Neural cell (in vitro differentiated cells): ENCODE measurements around the gene KLK10. TPM values are rescaled to one million over a fixed set of nuclear protein-coding genes. Genes with fewer than 3 reads are reported as not detected.

Experiments
- H2AFZ ChIP-seq: fragments of 200-600, 300-800 bp; sonication (generic), shearing (Covaris generic); 2 replicates; pipeline ENCODE4 v1.6.0; 2014; ENCODE audit warnings: low read depth, mild to moderate bottlenecking, antibody characterized with exemption, low read length, moderate library complexity
- H3F3A ChIP-seq: fragments of 200-600 bp; shearing (Covaris generic); 2 replicates; pipeline ENCODE4 v1.6.1; 2016; ENCODE audit warnings: mild to moderate bottlenecking, moderate library complexity, mixed read lengths, antibody characterized with exemption, low read length; ENCODE audit not compliant: insufficient read depth, poor library complexity, severe bottlenecking
- H3K27ac ChIP-seq: fragments of 200-600, 300-800 bp; sonication (generic), shearing (Covaris generic); 2 replicates; pipeline ENCODE4 v1.5.1; 2014; ENCODE audit warnings: mild to moderate bottlenecking, low read length, moderate library complexity
- H3K27me3 ChIP-seq: fragments of 300-800, 200-600 bp; sonication (generic), shearing (Covaris generic); 2 replicates; pipeline ENCODE4 v1.6.0; 2014; ENCODE audit warnings: mild to moderate bottlenecking, low read depth, low read length, moderate library complexity; ENCODE audit not compliant: insufficient read depth
- H3K36me3 ChIP-seq: fragments of 300-800, 200-600 bp; sonication (generic), shearing (Covaris generic); 2 replicates; pipeline ENCODE4 v1.5.1; 2014; ENCODE audit warnings: mild to moderate bottlenecking, antibody characterized with exemption, low read length, moderate library complexity; ENCODE audit not compliant: insufficient read depth
- H3K4me2 ChIP-seq: fragments of 300-800, 200-600 bp; sonication (generic), shearing (Covaris generic); 2 replicates; pipeline ENCODE4 v1.6.0; 2014; ENCODE audit warnings: mild to moderate bottlenecking, low read length
- H3K4me3 ChIP-seq: fragments of 300-800, 200-600 bp; sonication (generic), shearing (Covaris generic); 2 replicates; pipeline ENCODE4 v1.5.1; 2014; ENCODE audit warnings: mild to moderate bottlenecking, low read length, moderate library complexity
- H3K79me2 ChIP-seq: fragments of 200-600 bp; shearing (Covaris generic); replicated peaks from 2 replicates; pipeline ENCODE4 v1.6.0; 2014; ENCODE audit warnings: mild to moderate bottlenecking, low read length, moderate library complexity; ENCODE audit not compliant: insufficient read depth
- H3K9ac ChIP-seq: fragments of 300-800, 200-600 bp; sonication (generic), shearing (Covaris generic); 2 replicates; pipeline ENCODE4 v1.6.1; 2016; ENCODE audit warnings: mild to moderate bottlenecking, low read length, mixed read lengths
- H3K9me2 ChIP-seq: fragments of 200-600 bp; shearing (Covaris generic); 2 replicates; pipeline ENCODE4 v1.6.1; 2016; ENCODE audit warnings: mild to moderate bottlenecking, low read length, mixed read lengths; ENCODE audit not compliant: insufficient read depth
- H3K9me3 ChIP-seq: fragments of 200-600, 300-800 bp; sonication (generic), shearing (Covaris generic); 2 replicates; pipeline ENCODE4 v1.6.1; 2016; ENCODE audit warnings: mild to moderate bottlenecking, mixed run types, low read length, moderate library complexity, mixed read lengths
- H4K20me1 ChIP-seq: fragments of 200-600 bp; shearing (Covaris generic); 2 replicates; pipeline ENCODE4 v1.6.1; 2016; ENCODE audit warnings: mild to moderate bottlenecking, mixed run types; ENCODE audit not compliant: insufficient read depth
- EP300 ChIP-seq: fragments of 450-650 bp; conservative IDR thresholded peaks from 2 replicates; pipeline ENCODE4 v1.6.1; 2014; ENCODE audit warnings: antibody characterized with exemption, mild to moderate bottlenecking, moderate library complexity; ENCODE audit not compliant: poor library complexity, severe bottlenecking
- EZH2 ChIP-seq: fragments of 200-600, 300-800 bp; shearing (Covaris generic), sonication (generic); IDR thresholded peaks from 2 replicates; pipeline ENCODE4 v1.6.1; 2014; ENCODE audit warnings: antibody characterized with exemption, low read length, borderline replicate concordance, mild to moderate bottlenecking; ENCODE audit not compliant: insufficient read depth, poor library complexity, severe bottlenecking
- MXI1 ChIP-seq: fragments of 450-650 bp; conservative IDR thresholded peaks from 2 replicates; pipeline ENCODE4 v1.6.1; 2014; ENCODE audit warnings: antibody characterized with exemption, mild to moderate bottlenecking; ENCODE audit not compliant: poor library complexity, severe bottlenecking
- POLR2AphosphoS5 ChIP-seq: IDR thresholded peaks from 2 replicates; pipeline ENCODE4 v1.6.1; 2012
- TAF1 ChIP-seq: IDR thresholded peaks from 2 replicates; pipeline ENCODE4 v1.6.1; 2012; ENCODE audit warnings: low read depth
- polyA plus RNA-seq: library from polyadenylated mRNA; depleted of rRNA; stranded (reverse); fragments of >200 nt; gene quantifications from 2 replicates; pipeline ENCODE4 v1.2.3, GENCODE V29; 2014
- TF ChIP-seq, protein P1 (sequence below): fragments of 450-650 bp; IDR thresholded peaks from 2 replicates; pipeline ENCODE4 v1.5.1; 2014; ENCODE audit warnings: antibody characterized with exemption, mild to moderate bottlenecking, moderate library complexity; ENCODE audit not compliant: poor library complexity, severe bottlenecking

Gene KLK10
- polyA plus RNA-seq, 1 donor from 2014 or later, result 0.73 TPM

GRCh38 chr19:50978772-50979390 lies 40.6 kb downstream of the KLK10 start:
- TF ChIP-seq EZH2, result no peak
- no peak for TF ChIP-seq EP300
- TF ChIP-seq MXI1, result no peak
- TF ChIP-seq TAF1, result no peak
- TF ChIP-seq, protein P1, sequence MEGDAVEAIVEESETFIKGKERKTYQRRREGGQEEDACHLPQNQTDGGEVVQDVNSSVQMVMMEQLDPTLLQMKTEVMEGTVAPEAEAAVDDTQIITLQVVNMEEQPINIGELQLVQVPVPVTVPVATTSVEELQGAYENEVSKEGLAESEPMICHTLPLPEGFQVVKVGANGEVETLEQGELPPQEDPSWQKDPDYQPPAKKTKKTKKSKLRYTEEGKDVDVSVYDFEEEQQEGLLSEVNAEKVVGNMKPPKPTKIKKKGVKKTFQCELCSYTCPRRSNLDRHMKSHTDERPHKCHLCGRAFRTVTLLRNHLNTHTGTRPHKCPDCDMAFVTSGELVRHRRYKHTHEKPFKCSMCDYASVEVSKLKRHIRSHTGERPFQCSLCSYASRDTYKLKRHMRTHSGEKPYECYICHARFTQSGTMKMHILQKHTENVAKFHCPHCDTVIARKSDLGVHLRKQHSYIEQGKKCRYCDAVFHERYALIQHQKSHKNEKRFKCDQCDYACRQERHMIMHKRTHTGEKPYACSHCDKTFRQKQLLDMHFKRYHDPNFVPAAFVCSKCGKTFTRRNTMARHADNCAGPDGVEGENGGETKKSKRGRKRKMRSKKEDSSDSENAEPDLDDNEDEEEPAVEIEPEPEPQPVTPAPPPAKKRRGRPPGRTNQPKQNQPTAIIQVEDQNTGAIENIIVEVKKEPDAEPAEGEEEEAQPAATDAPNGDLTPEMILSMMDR, result no peak
- H3K4me2 ChIP-seq, result no peak overlapping the region
- H3K79me2 ChIP-seq, result no peaks in the 10 kb centered on the region
- H2AFZ ChIP-seq, result no peak overlapping the region
- H3K9ac ChIP-seq, result no peak overlapping the region
- no peak overlapping the region for H3K4me3 ChIP-seq
- no peaks in the 10 kb centered on the region for H4K20me1 ChIP-seq
- no peaks in the 10 kb centered on the region for H3K36me3 ChIP-seq
- H3K9me2 ChIP-seq, result no peaks in the 10 kb centered on the region
- no peaks in the 10 kb centered on the region for H3F3A ChIP-seq
- no peaks in the 10 kb centered on the region for H3K27me3 ChIP-seq
- no peaks in the 10 kb centered on the region for H3K9me3 ChIP-seq
- H3K27ac ChIP-seq, result no peak overlapping the region

DNA sequence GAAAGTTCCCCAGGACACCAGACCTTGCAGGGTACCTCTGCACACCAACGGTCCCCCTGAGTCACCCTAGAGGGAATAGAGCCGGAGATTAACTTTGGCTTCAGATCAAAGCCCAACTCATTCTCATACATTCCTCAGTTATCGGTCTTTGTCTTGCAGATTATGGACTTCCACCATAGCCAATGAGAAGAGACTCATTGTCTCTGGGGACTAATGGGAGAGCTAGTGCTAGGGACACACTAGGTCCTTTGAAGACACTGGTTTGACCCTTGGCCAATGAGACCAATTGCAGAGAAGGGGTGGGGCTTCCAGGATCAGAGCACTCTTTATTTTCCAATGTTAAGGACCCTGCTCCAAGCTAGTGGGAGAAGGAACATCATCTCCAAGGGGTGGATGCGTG lies 41.9 kb downstream of the KLK10 start:
- Histone ChIP-seq H3K27me3 (no peaks in the 10 kb centered on the region), H3K79me2 (no peaks in the 10 kb centered on the region), H3K4me3 (no peak overlapping the region), H4K20me1 (no peaks in the 10 kb centered on the region), H3F3A (no peaks in the 10 kb centered on the region), H3K9me2 (no peaks in the 10 kb centered on the region), H2AFZ (no peak overlapping the region), H3K27ac (no peak overlapping the region), H3K36me3 (no peaks in the 10 kb centered on the region), H3K4me2 (no peak overlapping the region), H3K9ac (no peak overlapping the region), H3K9me3 (no peaks in the 10 kb centered on the region)
- no peak for TF ChIP-seq TAF1
- TF ChIP-seq MXI1, result no peak
- TF ChIP-seq POLR2AphosphoS5, result no peak

- H3K4me3 ChIP-seq, result no peak overlapping the region
- H3K36me3 ChIP-seq, result no peaks in the 10 kb centered on the region
- H2AFZ ChIP-seq, result no peak overlapping the region
- H4K20me1 ChIP-seq, result no peaks in the 10 kb centered on the region
- H3K27ac ChIP-seq, result no peak overlapping the region
- H3K79me2 ChIP-seq, result no peaks in the 10 kb centered on the region
- H3K27me3 ChIP-seq, result no peaks in the 10 kb centered on the region
- H3F3A ChIP-seq, result no peaks in the 10 kb centered on the region
- no peaks in the 10 kb centered on the region for H3K9me2 ChIP-seq
- TF ChIP-seq, protein P1, result no peak
- no peaks in the 10 kb centered on the region for H3K9me3 ChIP-seq
- no peak overlapping the region for H3K4me2 ChIP-seq
- no peak overlapping the region for H3K9ac ChIP-seq
These were observed 43.7 kb downstream of the KLK10 start for GRCh38 chr19:50975766-50976165.
